Sciatic nerve (tissue), 2 donors: ENCODE data around the gene RELCH. TPM values are rescaled to one million over a fixed set of nuclear protein-coding genes. Genes with fewer than 3 reads are reported as not detected.

ENCODE experiments used
- ATAC-seq: fragments of 200-7000 bp; cut with Tn5 transposase; one replicate; pipeline ENCODE4 v1.9.1; 2020; ENCODE audit warnings: mild to moderate bottlenecking, moderate library complexity
- DNase-seq: peaks from one replicate; pipeline ENCODE4 v3.0.0-alpha.2; 2020; ENCODE audit warnings: low spot score
- intact Hi-C: fragments of 100-400 bp; cut with DNase I; formaldehyde crosslinking; loops from one replicate; pipeline ENCODE4 v1.14.2; 2022
- total RNA-seq: library from RNA; stranded (reverse); fragmentation: NEBNext Ultra II Directional; extraction: Animal tissue kit (Norgen Biotek cat#: 25700); gene quantifications from one replicate; pipeline ENCODE4 v1.2.1, GENCODE V29; 2021
- donor health status: DM: no; HTN: no; CAD: no.
- donor health status: DM: no; HTN: no; CAD: no.

RELCH gene
- total RNA-seq, 1 donor from 2014 or later: 39.9 TPM

DNA sequence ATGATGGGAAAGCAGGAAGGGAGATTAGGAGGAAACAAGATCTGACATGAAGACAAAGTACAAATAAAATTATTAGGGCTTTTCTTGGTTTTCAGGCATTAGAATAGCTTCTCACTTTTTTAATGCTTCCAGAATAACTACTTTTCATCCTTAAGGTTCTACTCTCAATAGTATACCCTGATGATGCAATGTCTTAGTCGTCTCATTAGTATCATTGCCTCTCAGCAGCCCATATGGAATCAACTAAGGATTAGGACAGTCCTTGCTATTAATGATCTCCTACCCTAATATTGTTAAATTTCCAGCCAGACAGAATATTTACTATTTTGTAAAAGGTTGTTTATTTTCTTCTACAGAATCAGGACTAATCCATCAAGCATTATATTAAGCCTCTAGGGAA is 55.9 kb downstream of the RELCH start:
- intact Hi-C loops: no loop called here
- DNase-seq: no peak
- no peak for ATAC-seq

GRCh38 chr18:62245177-62245576 is 58.1 kb downstream of the RELCH start:
- intact Hi-C loops: no loop called here
- no peak for DNase-seq
- ATAC-seq: no peak

- intact Hi-C loops: no loop called here
- no peak for DNase-seq
- ATAC-seq: no peak
Measured at GRCh38 chr18:62245699-62246098, 58.6 kb downstream of the RELCH start.

- intact Hi-C loops: no loop called here
- DNase-seq: no peak
- ATAC-seq: no peak
Measured at GRCh38 chr18:62248313-62248712, 61.3 kb downstream of the RELCH start.

DNA sequence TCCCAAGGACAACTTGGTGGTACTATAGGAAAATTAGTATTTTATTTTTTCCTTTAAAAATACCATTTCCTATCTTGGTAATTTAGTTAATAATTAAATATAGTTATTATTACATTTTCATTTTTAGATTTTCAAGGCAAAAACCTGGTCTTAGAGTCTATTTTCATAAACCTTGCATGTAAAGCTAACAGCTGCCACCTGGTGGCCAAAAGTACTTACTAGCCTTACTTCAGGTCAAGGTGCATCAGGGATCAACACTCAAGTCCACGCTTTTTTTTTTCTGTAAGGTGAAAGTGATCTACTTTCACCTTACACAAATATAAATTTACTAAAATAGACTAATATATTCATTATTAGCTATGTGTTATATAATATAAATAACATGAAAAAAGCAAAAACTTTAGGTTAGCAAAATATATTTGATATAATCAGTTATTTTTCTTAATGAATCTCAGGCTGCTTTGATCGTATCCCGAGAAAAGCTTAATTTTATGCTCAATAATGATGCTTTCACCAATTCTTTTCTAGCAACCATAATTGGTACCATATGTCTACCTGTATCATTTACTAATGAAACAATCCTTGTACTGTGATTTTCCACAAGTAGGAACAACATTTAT is 62.5 kb downstream of the RELCH start:
- peak; percentile 82 for DNase-seq
- intact Hi-C loops: no loop called here
- ATAC-seq: no peak

DNA sequence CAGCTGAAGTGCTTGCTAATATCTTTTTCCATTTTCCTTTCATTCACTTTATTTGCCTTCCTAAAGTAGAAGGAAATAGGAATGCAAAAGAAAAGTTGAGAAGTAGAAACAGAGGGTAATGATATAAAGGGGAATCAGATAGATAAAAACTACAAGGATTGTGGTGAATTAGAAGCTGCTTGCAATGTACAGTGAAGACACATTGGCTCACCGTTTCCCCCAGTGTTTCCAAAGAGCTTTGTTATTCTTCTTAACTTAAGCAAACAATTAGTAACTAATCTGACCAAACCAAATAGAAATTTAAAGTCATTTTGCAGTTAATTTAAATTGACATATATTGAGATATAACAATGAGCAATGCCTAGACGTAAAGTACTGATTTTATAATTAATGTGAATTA is 63.4 kb downstream of the RELCH start:
- ATAC-seq: no peak
- intact Hi-C loops: no loop called here
- DNase-seq: no peak

DNA sequence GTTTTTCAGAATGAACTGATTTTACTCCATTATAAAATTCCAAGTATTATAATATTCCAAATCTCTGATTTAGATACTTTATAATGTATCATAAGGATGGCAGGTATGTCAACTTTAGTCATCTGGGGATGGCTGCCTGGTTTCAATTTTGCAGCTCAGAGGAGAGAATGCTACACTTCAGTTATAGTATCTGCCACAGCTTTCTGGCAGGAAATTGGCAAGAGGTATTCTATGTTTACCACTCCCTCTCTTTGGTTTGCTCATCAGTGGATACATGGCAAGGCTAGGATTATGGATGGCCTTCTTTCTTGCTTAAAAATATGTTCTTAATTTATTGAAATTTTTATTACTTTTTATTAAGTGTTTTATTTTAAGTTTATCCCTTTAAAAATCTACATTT is 71.0 kb downstream of the RELCH start:
- no peak for ATAC-seq
- intact Hi-C loops: no loop called here
- no peak for DNase-seq

- intact Hi-C loops: no loop called here
- no peak for ATAC-seq
- no peak for DNase-seq
Measured at GRCh38 chr18:62258616-62259015, 71.6 kb downstream of the RELCH start.

GRCh38 chr18:62262061-62262460 is 75.0 kb downstream of the RELCH start:
- ATAC-seq (no peak), DNase-seq (no peak)
- intact Hi-C loops: no loop called here

DNA sequence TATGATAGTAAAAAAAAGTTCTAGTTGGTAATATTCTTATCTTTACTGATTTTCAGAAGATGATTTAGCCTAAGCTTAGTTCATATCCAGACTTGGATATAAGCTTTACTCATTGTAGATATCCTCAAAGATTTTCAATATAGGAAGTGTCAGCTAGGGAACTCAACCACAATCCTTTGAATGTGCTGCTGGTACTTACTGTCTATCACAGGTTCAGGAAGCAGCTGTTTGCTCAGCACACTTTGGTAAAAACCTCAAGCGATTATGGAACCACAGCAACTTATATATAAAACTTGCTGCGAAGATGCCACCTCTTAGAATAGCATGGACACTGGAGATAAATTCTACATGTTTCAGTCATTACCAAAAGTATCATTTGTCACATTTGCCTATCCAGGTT is 77.9 kb downstream of the RELCH start:
- ATAC-seq (no peak), DNase-seq (no peak)
- intact Hi-C loops: no loop called here

- no peak for ATAC-seq
- DNase-seq: no peak
- intact Hi-C loops: no loop called here
Measured at GRCh38 chr18:62277045-62277444, 90.0 kb downstream of the RELCH start.

DNA sequence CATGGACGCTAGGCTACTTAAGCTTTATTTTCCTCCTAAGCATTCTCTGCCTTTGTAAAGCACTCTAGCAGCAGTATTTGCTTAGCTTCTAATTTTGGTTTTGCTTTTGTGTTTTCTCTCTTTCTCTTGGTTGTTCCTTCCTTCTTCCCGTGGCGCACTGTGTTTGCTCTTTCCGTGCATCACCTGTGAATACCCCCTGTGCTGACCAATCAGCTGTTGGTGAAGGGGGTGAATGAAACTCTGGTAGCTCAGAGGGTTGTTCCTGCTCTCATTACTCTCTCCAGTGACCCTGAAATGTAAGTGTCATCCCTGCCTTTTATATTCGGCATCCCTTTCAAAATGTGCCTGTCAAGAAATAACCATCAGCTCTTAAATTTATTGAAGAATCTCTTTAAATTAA is 92.5 kb downstream of the RELCH start:
- DNase-seq (no peak), ATAC-seq (no peak)
- intact Hi-C loops: no loop called here

- intact Hi-C loops: no loop called here
- DNase-seq (no peak), ATAC-seq (no peak)
Measured at GRCh38 chr18:62280058-62280457, 93.0 kb downstream of the RELCH start.

DNA sequence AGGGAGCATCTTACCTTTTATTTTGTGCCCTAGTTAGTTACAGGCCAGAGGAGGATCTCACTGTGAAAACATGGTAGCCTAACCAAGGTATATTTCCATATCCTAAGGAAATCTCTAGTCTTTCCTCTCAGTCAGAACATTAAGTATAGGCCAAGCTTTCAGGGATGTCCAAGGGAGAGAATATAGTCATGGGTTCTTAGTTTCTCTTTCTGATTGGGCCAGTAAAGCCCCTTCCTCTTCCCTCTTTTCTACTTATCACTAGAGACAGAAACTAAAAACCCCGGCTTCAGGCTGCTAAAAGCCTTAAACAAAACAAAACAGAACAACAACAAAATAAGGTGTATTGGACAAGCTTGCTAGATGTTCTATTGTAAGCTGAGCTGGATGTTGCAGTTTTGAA is 93.7 kb downstream of the RELCH start:
- no peak for DNase-seq

GRCh38 chr18:62281684-62282083 is 94.6 kb downstream of the RELCH start:
- ATAC-seq: no peak
- no peak for DNase-seq
- intact Hi-C loops: no loop called here

More for the DNA sequence above, 93.7 kb downstream of the RELCH start:
- intact Hi-C loops: no loop called here
- ATAC-seq: no peak

DNA sequence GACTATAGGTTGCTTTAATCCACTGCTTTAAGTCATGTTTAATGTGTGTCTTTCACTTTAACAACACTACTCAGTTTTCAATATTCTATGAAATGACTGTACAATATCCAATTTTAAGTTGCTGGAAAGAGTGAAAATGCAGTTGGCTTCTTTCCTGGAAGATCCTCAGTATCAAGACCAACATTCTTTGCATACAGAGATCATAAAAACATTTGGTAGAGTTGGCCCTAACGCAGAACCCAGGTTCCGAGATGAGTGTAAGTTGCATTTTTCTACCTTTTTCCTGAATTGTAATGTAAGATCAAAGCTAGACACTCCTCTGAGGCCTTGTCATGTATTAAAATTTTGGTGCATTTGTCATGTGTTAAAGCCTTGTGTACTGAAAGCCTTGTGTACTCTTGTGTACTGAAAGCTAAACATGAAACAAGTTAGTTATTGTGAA is 95.2 kb downstream of the RELCH start:
- intact Hi-C loops: no loop called here
- DNase-seq: no peak
- ATAC-seq: no peak

DNA sequence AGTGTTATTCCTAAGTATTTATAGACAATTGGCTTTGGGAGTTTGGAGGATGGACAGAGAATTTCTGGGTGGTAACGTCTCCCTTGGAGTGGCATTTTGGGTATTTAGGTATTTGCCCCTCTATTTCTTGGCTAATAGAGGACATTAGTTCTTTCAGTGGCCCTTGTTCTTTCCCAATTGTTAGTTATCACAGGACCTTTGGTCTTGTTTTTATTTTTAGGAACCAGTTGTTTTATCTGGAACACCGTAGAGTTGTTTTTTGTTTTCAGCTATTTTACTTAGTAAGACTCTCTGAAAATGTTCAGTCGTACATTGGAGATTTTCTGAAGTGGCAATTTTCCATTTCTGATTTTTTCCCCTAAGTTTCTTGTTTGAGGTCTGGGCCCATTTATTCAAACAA is 97.6 kb downstream of the RELCH start:
- DNase-seq (no peak), ATAC-seq (no peak)
- intact Hi-C loops: no loop called here

DNA sequence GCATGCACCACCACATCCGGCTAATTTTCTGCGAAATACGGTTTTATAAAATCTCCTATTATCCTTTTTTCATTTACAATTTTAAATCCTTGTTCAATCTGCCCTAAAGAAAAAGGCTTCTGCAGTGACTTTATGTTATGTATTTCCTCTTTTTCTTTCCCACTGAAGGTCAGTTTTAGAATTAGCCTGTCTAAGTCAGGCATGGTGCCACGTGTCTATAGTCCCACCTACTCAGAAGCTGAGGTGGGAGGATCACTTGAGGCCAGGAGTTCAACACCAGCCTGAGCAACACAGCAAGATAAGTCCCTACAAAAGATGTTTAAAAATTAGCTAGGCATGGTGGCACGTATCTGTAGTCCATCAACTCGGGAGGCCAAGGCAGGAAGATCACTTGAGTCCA is 98.2 kb downstream of the RELCH start:
- intact Hi-C loops: no loop called here
- ATAC-seq (no peak), DNase-seq (no peak)

DNA sequence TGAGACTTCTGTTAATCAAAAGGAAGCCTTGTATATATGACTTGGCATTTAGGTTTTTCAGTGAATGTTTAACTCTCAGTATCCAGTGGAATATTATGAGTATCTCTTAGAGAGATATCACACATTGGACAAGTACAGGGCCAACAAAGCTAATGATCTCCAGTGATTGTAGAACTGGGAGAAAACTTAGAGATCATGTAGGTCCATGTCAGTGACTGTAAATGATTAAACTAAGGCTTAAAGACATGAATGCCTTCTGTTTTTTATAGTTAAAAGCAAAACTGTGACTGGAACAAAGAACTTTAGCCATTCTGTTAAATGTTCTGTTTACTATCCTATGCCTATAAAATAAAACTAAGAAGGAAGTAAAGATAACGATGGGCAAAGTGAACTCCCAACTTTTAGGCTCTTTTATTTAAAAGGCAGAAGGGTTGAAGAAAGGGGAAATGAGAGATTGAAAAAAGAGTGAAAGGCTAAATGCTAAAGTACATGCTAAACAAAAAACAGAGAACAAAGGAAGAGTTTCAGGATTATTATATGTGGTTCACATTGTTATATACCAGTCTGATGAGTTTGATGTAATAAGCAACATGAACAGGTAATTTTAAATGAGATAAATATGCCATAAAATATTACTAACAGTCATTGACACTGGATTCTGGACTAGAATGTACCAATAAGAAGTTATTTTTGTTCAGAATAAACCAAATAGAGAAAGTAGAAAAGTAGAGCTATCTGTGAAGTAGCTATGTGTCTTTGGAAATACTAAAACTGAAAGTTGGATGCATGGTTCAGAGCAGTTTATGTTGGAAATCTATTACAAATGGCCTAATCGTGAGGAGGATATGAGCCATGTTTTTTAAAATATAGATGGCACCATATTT is 101.0 kb downstream of the RELCH start:
- DNase-seq (no peak), ATAC-seq (no peak)
- intact Hi-C loops: no loop called here

DNA sequence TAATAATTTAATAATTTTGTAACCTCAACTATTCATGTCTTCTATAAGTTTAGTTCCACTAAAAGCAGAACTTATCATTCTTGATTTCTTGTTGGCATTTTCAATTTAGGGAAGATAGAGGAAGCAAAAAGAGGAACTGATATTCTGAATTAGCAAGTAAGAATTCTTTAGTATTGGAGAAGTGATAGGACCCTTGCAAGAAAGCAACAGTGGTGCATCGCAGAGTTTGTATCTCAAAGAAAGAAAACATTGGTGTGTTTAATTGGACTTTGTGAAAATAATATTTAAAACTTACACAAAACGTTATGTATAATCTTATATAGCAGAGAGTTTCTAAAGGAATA is 101.6 kb downstream of the RELCH start:
- DNase-seq (no peak), ATAC-seq (no peak)
- intact Hi-C loops: no loop called here

- intact Hi-C loops: no loop called here
- DNase-seq (no peak), ATAC-seq (no peak)
Measured at GRCh38 chr18:62289047-62289446, 102.0 kb downstream of the RELCH start.
